OCI-M2 (cell line): Measurements from ENCODE around the gene INTS3.
"Not testable (repeated sequence)": the region's sequence is repeated elsewhere in the genome, so short reads cannot be mapped to it uniquely, and the experiment has no call there.

ENCODE experiments used
- DNase-seq: peaks from one replicate; lab custom pipeline; 2025; ENCODE audit not compliant: unreplicated experiment; lab: John Stamatoyannopoulos, UW

The INTS3 gene

GRCh38 chr1:153775458-153776327, 47.8 kb downstream of the INTS3 start:
- DNase-seq: no peak

- no peak for DNase-seq
Observed at GRCh38 chr1:153776352-153776751, 48.5 kb downstream of the INTS3 start.

GRCh38 chr1:153776845-153777370, 49.1 kb downstream of the INTS3 start:
- DNase-seq: no peak

GRCh38 chr1:153777648-153778047, 49.8 kb downstream of the INTS3 start:
- DNase-seq: no peak

- no peak for DNase-seq
Observed at GRCh38 chr1:153778051-153778823, 50.4 kb downstream of the INTS3 start.

- DNase-seq: no peak
Observed at GRCh38 chr1:153778824-153779519, 51.1 kb downstream of the INTS3 start.

- DNase-seq: no peak
Observed at GRCh38 chr1:153779781-153780541, 52.1 kb downstream of the INTS3 start.

- DNase-seq: no peak
Observed at GRCh38 chr1:153780551-153780950, 52.7 kb downstream of the INTS3 start.

GRCh38 chr1:153782648-153783047, 54.8 kb downstream of the INTS3 start:
- not testable (repeated sequence) for DNase-seq

- DNase-seq: peak; percentile 19
Observed at GRCh38 chr1:153783233-153784190, 55.7 kb downstream of the INTS3 start.

- DNase-seq: no peak
Observed at GRCh38 chr1:153786038-153786790, 58.4 kb downstream of the INTS3 start.

GRCh38 chr1:153789478-153790034, 61.7 kb downstream of the INTS3 start:
- DNase-seq: no peak

GRCh38 chr1:153790313-153790965, 62.6 kb downstream of the INTS3 start:
- DNase-seq: no peak

GRCh38 chr1:153790966-153791647, 63.3 kb downstream of the INTS3 start:
- no peak for DNase-seq

GRCh38 chr1:153791648-153792253, 63.9 kb downstream of the INTS3 start:
- no peak for DNase-seq

GRCh38 chr1:153792631-153793041, 64.8 kb downstream of the INTS3 start:
- DNase-seq: no peak
